ENCODE measurements around the gene SFXN3. TPM values are rescaled to one million over a fixed set of nuclear protein-coding genes. Genes with fewer than 3 reads are reported as not detected.

SFXN3 gene
- total and polyA plus RNA-seq, 2 experiments from 2014 or later, result 93.6 to 102 TPM

GRCh38 chr10:101069441-101069840, 38.4 kb downstream of the SFXN3 start:
- H3K27me3 ChIP-seq, result peaks cover 26% of the 10 kb centered on the region
- H3K4me3 ChIP-seq, result no peak overlapping the region
- WGBS (ENCODE audit: low lambda C conversion rate, missing lambda C conversion rate), result 89% methylated on average over 5 of the region's 5 CpGs
- H3K4me1 ChIP-seq (ENCODE audit: insufficient read depth), result peaks cover 11% of the 10 kb centered on the region
- H3K27ac ChIP-seq, result no peak overlapping the region
- no peaks in the 10 kb centered on the region for H3K9me3 ChIP-seq (ENCODE audit: low read depth)
- H3K9me2 ChIP-seq (replicated peaks; ENCODE audit: insufficient read depth), result no peaks in the 10 kb centered on the region
- H4K20me1 ChIP-seq (ENCODE audit: insufficient read depth, poor library complexity, severe bottlenecking), result no peaks in the 10 kb centered on the region
- no peaks in the 10 kb centered on the region for H3K36me3 ChIP-seq (replicated peaks; ENCODE audit: insufficient read depth, low read depth)
- no peak overlapping the region for H3K4me2 ChIP-seq
- DNase-seq (ENCODE audit: low spot score), result no peak
- TF ChIP-seq CTCF (IDR thresholded peaks at IDR 0.05; ENCODE audit: poor library complexity) (no peak), EZH2 (IDR thresholded peaks at IDR 0.05; ENCODE audit: borderline replicate concordance) (no peak), EZH2phosphoT487 (IDR thresholded peaks at IDR 0.05; ENCODE audit: low read depth, severe bottlenecking, unreplicated experiment) (no peak)
- H3K79me2 ChIP-seq, result no peaks in the 10 kb centered on the region
- H2AFZ ChIP-seq, result no peak overlapping the region

GRCh38 chr10:101070098-101070497, 39.1 kb downstream of the SFXN3 start:
- no peak for DNase-seq (ENCODE audit: low spot score)
- Histone ChIP-seq H3K4me2 (no peak overlapping the region), H3K4me1 (ENCODE audit: insufficient read depth) (peaks cover 9% of the 10 kb centered on the region), H3K4me3 (no peak overlapping the region), H2AFZ (no peak overlapping the region), H3K27me3 (peaks cover 32% of the 10 kb centered on the region), H3K9me3 (ENCODE audit: low read depth) (no peaks in the 10 kb centered on the region), H4K20me1 (ENCODE audit: insufficient read depth, poor library complexity, severe bottlenecking) (no peaks in the 10 kb centered on the region), H3K27ac (no peak overlapping the region), H3K9me2 (replicated peaks; ENCODE audit: insufficient read depth) (no peaks in the 10 kb centered on the region), H3K36me3 (replicated peaks; ENCODE audit: insufficient read depth, low read depth) (no peaks in the 10 kb centered on the region), H3K79me2 (no peaks in the 10 kb centered on the region)
- TF ChIP-seq EZH2 (IDR thresholded peaks at IDR 0.05; ENCODE audit: borderline replicate concordance) (no peak), CTCF (IDR thresholded peaks at IDR 0.05; ENCODE audit: poor library complexity) (no peak), EZH2phosphoT487 (IDR thresholded peaks at IDR 0.05; ENCODE audit: low read depth, severe bottlenecking, unreplicated experiment) (no peak)
- WGBS (ENCODE audit: low lambda C conversion rate, missing lambda C conversion rate), result 72% methylated on average over 3 of the region's 3 CpGs

- Histone ChIP-seq H3K9me3 (ENCODE audit: low read depth) (no peaks in the 10 kb centered on the region), H3K27me3 (peaks cover 45% of the 10 kb centered on the region), H3K9me2 (replicated peaks; ENCODE audit: insufficient read depth) (no peaks in the 10 kb centered on the region), H2AFZ (no peak overlapping the region), H3K79me2 (no peaks in the 10 kb centered on the region), H3K36me3 (replicated peaks; ENCODE audit: insufficient read depth, low read depth) (no peaks in the 10 kb centered on the region), H3K4me2 (no peak overlapping the region), H3K27ac (no peak overlapping the region), H3K4me1 (ENCODE audit: insufficient read depth) (no peaks in the 10 kb centered on the region), H3K4me3 (no peak overlapping the region), H4K20me1 (ENCODE audit: insufficient read depth, poor library complexity, severe bottlenecking) (no peaks in the 10 kb centered on the region)
- no peak for DNase-seq (ENCODE audit: low spot score)
- WGBS (ENCODE audit: low lambda C conversion rate, missing lambda C conversion rate), result 85% methylated on average over 5 of the region's 6 CpGs
- TF ChIP-seq EZH2 (IDR thresholded peaks at IDR 0.05; ENCODE audit: borderline replicate concordance), result no peak
- no peak for TF ChIP-seq CTCF (IDR thresholded peaks at IDR 0.05; ENCODE audit: poor library complexity)
- TF ChIP-seq EZH2phosphoT487 (IDR thresholded peaks at IDR 0.05; ENCODE audit: low read depth, severe bottlenecking, unreplicated experiment), result no peak
Measured at GRCh38 chr10:101071267-101071884, 40.3 kb downstream of the SFXN3 start.
